ENCODE data around the gene WNT16. TPM values are rescaled to one million over a fixed set of nuclear protein-coding genes. Genes with fewer than 3 reads are reported as not detected.

The WNT16 gene
- total RNA-seq, 1 experiment from 2014 or later, result 0.06 TPM

DNA sequence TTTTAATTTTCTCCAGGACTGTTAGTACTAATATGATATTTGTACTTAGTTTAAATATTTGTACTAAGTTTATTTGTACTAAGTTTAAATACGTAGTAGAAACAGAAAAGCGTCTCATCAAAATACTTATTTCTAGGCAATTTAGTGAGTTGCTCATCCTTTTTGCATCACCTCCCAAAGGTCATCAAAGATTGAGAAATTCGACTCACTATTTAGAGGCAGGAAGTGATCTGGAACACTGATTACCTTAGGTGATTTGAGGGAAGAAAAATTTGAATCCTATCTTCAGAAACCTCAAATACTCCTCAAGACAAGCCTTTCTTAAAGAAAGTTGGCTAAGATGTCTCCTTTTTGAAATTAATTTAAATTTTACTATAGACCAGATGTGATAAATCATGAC lies 14.5 kb downstream of the WNT16 start:
- DNase-seq (ENCODE audit: low read depth), result no peak

DNA sequence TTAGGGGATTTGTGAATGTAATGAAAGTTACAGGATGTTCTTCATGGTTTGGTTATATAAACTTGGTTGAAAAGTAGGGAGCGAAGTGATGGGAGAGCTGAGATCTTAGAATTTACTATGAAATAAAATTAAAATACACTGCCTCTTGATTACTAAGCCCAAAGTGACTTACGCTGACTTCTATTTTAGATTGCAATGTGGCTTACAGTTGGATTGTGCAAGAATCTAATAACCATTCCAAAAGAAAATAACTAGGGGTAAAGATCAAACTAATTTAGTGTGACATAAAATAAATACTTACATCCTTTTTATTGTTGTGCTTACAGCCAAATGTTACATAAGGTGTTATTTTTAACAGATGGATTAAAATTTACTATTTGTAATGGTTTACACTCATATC lies 15.3 kb downstream of the WNT16 start:
- DNase-seq (ENCODE audit: low read depth), result no peak

DNA sequence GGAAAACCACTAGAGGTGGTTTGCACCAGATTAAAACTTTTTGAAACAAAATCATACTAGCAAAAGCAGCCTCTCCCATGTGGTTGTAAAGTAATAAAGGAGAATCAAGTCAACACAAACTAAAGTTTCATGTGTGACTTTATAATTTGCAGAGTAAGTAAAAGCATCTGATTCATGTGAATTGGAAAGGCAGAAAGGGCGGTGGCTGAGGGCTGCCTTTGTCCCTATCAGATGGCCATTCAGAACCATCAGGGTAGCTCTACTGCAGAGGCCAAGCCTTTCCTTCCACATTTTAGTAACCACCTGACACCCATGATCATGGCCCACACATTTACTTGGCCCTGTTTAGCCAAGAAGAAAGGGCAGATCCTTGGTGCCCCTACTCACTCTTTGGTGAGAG lies 15.7 kb downstream of the WNT16 start:
- DNase-seq (ENCODE audit: low read depth), result no peak

DNA sequence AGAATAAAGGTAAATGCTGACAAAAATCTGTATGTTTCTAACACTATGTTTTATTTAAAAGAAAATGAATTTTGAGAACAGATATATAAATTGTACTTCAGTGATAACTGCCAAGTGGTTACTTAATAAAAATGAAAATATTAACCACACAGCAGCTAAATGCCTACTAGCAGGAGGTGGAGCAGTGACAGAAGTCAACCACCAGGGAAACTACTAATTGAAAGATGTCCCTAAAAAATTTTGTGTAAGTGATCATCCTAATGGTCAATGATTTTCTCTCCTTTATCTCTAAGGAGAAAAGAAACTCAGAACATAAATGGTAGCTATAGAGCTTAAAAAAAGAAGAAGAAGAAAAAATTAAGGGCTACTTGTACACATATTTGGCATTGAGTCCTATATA lies 22.9 kb downstream of the WNT16 start:
- no peak for DNase-seq (ENCODE audit: low read depth)

DNA sequence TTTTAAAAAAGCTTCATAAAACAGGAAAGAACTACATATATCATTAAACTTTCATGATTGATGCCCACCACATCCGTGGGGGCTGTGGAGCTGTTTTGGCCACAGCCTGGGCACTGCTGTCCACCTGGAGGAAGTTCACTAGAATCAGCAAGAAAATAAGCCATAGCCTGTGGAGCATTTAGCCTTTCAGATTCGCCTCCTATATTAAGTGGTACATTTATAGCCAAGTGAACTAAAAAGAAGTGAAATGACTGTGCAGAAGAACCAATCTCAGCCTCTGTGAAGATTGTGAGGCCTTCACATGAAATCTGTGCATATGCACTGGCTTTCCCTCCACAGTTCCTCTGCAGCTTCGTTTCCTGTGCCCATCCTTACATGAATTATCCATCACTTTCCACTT lies 23.5 kb downstream of the WNT16 start:
- DNase-seq (ENCODE audit: low read depth), result no peak

DNA sequence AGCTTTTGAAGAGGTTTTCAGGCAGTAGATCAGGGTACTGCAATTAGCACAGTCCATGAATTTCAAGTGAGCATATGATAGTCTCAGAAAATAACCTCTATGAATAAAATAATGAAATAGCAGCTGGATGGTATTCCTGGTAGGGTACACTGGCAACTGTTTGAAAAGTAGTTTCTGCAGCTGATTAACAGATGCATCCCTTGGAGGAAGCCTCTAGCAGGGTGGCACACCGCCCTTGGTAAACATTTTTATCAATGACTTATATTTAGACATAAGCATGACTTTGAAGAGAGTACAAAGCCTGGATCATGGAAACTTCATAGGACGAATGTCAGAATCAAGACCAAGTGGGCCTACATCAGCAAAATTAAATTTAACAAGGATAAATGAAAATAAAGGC lies 26.8 kb downstream of the WNT16 start:
- no peak for DNase-seq (ENCODE audit: low read depth)

DNA sequence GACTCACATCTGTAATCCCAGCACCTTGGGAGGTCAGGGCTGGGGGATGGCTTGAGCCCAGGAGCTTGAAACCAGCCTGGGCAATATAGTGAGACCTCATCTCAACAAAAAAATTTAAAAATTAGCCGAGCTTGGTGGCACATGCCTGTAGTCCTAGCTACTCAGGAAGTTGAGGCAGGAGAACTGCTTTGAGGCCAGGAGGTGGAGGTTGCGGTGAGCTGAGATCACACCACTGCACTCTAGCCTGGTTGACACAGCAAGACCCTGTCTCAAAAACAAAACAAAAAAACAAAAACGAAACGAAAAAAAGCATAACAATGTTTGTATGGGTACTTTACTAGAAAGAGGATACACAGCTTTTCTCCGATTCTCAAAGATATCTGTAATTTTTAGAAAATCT lies 31.8 kb downstream of the WNT16 start:
- no peak for DNase-seq (ENCODE audit: low read depth)

DNA sequence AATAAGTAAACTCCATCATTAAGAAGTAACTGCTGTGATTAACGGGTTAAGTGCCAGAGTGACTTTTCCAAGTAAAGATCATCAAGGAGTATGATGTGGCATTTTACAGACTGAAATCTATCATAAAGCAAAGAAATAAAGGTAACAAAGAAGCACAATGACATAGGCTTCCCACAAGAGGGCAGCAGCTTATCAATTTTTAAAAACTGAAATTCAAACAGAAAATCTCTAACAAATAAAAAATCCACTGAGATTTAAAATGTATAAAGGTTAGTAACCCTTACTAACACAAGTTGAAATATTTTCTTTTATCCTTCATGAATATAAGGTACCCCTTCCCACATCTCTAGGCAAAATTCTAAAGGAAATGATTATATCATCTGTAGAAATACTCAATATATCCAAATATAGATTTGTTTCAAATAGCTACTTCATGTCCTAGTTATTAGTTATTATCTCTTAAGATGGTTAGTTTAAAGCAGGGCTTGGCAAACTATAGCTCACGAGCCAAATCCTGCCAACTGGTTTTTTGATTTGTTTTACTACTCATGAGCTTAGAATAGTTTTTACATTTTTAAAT lies 38.1 kb downstream of the WNT16 start:
- peak; percentile 56 for DNase-seq (ENCODE audit: low read depth)

DNA sequence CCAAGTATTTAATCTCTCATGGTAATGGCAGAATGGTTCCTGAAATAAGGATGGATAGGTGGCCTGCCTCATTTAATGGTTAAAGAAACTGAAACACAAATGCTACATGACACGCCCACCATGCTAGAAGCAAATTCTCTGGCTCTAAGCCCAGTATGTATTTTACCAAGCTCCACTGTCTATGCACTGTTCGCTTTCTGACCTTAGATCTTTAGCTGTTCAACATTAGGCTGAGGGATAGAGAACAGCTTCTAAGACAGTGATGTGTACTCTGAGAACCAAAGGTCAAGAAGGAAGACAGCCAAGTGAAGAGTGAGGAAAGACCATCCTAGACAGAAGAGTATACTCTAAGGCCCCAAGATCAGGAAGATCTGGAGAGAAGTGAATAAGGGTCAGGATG lies 40.7 kb downstream of the WNT16 start:
- peak; percentile 61 for DNase-seq (ENCODE audit: low read depth)

DNA sequence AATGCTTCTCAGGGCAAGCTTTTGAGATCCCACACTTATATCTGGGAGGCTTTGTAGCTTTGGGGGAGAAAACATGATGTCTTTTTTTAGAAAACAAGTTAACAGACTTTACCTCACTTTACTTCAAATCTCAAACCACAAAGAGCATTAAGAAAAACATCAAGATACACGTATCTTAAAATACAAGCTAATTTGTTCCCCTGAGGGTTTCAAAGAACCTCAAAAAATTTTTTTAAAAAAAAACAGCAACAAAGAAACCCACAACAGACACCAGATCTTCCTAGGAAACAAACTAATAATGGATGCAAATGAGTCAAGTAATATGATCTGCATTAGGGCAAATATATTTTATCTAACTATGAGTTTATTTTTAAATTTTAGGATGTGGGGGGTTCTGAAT lies 42.6 kb downstream of the WNT16 start:
- no peak for DNase-seq (ENCODE audit: low read depth)

DNA sequence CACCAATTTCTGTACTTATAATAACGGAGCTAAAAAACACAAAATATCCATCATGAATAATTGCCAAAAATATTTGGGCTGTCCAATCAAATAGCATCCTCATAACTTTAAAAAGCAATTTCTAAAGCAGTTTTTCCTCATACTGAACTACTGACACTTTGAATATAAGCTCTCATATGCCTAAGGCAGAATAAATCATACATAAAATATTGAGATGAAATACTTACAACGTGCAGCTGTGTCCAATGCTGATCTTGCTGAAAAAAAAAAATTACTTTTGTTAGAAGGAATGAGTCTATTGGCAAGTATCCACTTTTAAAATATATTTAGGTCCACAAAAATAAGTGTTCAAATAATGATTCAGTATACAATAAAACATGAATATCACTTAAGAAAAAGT lies 43.1 kb downstream of the WNT16 start:
- no peak for DNase-seq (ENCODE audit: low read depth)

DNA sequence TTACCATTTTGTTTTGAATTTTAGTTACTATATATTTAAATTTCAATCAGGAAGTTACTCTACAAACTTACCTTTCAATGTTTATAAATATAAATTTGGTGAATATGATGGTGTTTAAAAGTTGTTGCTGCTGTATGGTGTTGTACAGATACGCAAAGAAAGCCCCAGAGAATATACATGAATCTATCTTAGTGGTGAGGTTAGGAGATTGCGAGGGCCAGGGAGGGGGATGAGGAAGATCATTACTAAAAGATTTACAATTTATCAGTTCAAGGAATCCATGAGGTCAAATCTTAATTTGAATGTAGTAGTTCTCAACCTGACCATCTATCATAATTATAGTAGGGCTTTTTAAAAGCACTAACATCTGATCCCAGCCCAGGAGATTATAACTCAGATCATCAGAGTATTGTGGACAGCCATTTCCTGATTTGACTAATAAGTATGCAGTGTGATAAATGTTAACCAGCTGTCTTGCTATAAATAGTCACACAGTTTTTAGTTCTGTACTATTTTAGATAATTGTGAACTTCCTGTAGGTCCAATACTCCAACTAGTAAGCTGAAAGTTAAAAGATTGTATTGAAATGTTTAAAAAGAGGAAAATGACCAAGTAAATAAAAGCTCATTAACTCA lies 43.7 kb downstream of the WNT16 start:
- peak; percentile 80 for DNase-seq (ENCODE audit: low read depth)

DNA sequence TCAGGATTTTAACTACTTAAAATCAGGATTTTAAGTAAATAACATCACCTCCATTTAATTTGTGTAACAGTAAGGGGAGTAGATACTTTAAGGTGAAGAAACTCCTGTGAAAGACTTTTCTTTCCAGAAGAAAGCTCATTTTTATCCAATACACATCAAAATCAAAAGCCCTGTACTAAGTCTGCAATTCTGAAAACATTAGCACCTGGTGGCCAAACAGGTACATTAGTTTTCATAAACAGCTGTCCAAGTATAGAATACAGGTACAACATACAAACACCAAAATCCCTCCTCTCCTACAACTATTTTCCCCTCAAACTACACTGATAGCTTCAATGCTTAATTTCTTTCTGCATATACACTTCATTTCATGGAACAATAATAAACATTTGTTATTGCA lies 44.4 kb downstream of the WNT16 start:
- DNase-seq (ENCODE audit: low read depth), result no peak

DNA sequence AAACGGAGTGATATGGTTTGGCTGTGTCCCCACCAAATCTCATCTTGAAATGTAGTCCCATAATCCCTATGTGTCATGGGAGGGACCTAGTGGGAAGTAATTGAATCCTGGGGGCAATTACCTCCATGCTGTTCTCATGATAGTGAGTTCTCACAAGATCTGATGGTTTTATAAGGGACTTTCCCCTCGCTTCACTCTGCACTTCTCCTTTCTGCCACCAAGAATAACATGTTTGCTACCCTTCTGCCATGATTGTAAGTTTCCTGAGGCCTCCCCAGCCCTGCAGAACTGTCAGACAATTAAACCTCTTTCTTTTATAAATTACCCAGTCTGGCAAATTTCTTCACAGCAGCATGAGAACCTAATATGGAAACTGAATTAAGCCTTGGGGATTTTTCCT lies 48.2 kb downstream of the WNT16 start:
- DNase-seq (ENCODE audit: low read depth), result no peak

DNA sequence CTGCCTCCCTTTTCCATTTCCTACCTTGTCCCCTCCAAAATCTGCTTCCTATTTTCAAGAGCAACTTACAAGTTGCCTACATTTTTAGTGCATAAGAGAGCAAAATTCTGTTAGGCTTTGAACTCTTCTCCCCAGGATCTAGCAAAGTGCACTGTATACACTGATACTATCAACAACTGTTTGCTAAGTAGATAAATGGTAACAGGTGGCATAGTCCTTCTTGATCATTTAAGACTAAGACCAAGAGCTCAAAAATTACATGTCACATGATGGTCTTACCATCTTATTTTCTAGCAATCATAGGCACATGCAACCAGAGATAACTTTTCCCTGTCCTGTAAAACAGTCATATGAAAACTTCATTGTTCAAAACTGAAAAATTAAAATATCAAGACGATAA lies 51.1 kb downstream of the WNT16 start:
- DNase-seq (ENCODE audit: low read depth), result peak; percentile 55

DNA sequence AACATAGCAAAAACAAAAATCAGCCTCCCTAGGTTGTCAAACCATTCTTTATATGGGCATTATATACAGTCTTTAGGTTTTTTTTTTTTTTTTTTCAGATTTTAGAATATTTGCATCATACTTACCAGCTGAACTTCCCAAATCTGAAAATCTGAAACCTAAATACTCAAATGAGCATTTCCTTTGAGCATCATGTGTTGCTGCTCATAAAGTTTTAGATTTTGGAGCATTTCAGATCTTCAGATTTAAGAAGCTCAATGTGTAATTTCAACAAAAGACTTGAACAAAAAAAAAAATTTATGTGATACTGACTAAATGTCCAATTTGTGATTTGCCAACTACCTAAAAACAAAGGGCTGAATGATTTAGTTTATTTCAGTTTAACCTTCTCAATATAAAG lies 53.7 kb downstream of the WNT16 start:
- no peak for DNase-seq (ENCODE audit: low read depth)

DNA sequence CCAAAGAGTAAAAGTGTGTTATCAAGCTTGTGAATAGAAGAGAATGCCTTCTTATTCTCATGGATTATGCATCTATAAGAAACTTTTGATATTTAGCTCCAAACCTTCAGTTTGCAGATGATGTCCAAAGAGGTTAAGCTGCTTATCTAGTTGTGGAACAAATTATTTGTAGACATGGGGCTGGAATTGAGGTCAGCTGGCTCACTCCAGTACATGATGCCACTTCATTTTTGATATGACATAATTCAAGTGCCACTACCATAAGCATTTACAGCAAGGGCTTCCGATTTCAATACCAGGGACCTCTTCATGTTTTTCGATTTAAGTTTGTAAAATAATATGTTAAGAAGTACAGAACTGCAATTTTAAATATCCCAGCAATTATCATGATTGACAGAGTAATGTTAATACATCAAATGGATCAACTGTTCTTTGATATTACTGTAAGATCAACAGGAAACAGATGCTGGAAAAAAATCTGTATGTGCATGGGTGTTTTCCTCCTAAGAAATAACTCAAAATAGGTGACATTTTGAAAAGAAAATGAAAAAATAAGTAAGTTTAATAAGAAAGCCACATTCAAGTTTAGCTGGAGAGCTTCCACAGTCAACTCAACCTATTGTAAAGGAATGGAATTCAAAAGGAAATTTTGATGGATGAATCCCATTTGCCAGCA lies 54.6 kb downstream of the WNT16 start:
- DNase-seq (ENCODE audit: low read depth), result no peak

DNA sequence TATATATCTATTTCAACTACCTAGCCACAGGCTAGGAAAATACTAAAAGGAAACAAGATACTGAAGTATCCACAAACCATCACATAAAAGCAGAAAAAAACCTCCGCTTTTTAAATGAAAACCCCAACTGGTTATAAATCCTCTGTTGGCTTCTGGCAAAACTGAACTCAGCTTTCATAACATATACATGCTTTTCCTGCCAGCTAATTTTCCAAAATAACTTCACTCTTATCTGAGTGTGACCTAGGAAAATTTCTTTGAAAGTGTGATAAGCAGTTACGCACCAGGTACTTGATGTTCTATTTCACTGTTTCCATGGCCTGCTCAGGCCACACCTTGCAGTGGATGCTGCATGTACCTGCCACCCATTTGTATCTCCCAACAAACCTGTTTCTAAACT lies 55.5 kb downstream of the WNT16 start:
- no peak for DNase-seq (ENCODE audit: low read depth)

DNA sequence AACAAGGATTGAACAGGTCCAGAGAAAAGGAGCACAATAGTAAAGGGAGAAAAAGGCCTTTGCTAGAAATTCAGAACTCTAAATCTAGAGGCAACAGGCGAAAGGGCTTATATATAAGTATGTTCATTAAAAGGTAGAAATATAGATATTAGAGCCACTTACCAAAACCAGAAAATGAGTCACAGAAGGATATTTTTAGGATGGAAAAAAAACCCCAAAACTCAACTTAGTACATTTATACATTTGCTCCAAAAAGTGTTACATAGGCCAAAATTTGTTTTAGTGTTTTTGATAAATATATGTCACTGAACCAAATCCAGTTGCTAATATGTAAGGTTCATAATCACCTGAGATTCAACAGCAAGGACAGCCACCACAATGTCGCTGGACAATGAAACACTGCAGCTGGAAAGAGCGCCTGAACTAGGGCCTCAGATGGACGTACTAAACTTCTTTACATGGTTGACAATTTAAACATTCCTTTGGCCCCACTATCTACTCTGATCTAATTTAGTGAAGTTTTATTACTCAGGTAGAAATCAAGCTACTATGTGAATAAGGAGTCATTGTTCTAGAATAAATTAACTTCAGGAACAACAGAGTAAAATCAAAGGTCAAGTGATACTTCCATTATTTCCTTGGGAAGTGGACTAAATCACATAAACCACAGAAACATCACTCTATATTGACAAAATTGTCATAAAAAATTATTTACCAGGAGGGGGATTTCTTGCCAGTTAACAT lies 56.4 kb downstream of the WNT16 start:
- DNase-seq (ENCODE audit: low read depth), result no peak

DNA sequence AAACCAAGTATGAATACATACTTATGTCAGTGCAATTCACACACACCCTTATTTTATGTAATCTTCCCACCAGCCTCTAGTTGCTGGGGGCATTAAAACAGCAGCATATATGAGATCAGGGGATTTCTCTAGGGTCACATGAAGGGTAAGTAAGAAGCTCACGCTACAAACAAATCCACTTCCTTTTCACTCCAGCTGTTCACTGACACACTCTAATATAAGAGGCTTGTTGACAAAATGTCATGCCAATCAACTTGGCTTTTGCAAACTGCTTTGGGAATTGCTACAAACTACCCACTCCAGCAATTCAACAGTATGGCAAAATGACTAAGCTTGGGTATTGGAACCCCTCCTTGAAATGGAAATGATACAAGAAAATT lies 57.0 kb downstream of the WNT16 start:
- DNase-seq (ENCODE audit: low read depth), result peak; percentile 94

DNA sequence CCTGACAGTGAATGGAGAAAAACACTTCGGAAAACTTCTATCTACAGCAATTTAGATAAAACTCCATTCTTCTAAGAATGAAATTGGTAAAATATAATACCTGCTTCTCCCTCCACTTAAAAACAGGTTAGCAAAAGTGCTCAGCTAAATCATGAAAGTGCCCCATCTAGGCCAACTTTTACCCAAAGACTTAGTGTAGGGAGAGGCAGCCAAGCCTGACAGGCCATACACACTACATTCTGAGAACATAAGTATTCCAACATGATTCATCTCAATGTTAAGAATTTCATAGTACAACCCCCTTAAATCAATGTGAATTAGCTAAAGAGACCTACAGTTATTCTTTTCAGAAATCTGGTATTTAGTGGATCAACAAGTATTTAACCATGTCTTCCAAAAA lies 60.1 kb downstream of the WNT16 start:
- no peak for DNase-seq (ENCODE audit: low read depth)

DNA sequence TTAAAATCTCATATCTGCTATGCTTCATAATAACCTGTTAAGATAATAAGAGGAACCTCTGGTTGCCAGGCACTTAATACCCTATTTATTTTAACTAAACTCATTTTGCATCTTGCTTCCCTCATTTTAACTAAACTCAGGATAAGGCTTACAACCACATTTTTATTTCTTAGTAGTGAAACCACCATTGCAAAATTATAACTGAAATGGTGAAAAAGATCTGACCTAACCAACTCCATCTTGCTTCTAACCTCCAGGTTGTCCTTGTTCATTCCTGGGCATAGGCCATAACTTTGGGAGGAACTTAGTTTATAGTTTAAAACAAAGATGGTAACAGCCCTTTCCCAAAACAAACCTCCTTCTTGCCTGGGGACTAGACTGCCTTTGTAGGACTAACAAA lies 61.3 kb downstream of the WNT16 start:
- no peak for DNase-seq (ENCODE audit: low read depth)

DNA sequence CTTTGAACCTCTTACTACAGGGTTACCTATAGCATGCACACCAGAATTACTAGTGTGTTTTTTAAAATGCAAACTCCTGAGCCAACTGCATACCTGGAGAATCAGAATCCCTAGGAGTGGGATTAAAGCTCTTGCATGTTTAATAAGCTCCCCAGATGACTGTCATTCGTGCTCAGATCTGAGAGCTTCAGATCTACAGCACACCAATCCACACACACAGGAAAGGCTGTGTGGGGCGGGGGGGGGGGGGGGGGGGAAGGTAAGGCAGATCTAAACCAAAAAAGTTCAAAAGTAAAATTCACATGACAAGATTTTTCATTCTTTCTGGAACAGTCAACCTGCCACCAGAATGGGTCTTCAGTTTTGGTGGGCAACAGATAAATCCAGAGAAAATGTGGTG lies 61.8 kb downstream of the WNT16 start:
- no peak for DNase-seq (ENCODE audit: low read depth)
